Measurements from ENCODE around the gene ZNF19.

The ZNF19 gene

GRCh38 chr16:71492786-71493185 is 3.7 kb upstream of the ZNF19 start:
- no peak for DNase-seq (ENCODE audit: low read depth, low spot score)
- no peak overlapping the region for H3K27ac ChIP-seq

GRCh38 chr16:71491054-71491453 is 1.9 kb upstream of the ZNF19 start:
- no peak overlapping the region for H3K27ac ChIP-seq
- no peak for DNase-seq (ENCODE audit: low read depth, low spot score)

- DNase-seq (ENCODE audit: low read depth, low spot score): no peak
Observed at GRCh38 chr16:71490361-71490760, 1.2 kb upstream of the ZNF19 start.

GRCh38 chr16:71484006-71484893 is 4.9 kb downstream of the ZNF19 start:
- DNase-seq (ENCODE audit: low read depth, low spot score): peak; percentile 74
- peak overlapping the region; percentile 93 for H3K27ac ChIP-seq

More at GRCh38 chr16:71490361-71490760, 1.2 kb upstream of the ZNF19 start:
- H3K27ac ChIP-seq: no peak overlapping the region

- H3K27ac ChIP-seq: no peak overlapping the region
- DNase-seq (ENCODE audit: low read depth, low spot score): no peak
Observed at GRCh38 chr16:71482569-71482968, 6.6 kb downstream of the ZNF19 start.

GRCh38 chr16:71480956-71481355 is 8.2 kb downstream of the ZNF19 start:
- H3K27ac ChIP-seq: no peak overlapping the region
- DNase-seq (ENCODE audit: low read depth, low spot score): no peak

GRCh38 chr16:71479420-71479819 is 9.7 kb downstream of the ZNF19 start:
- H3K27ac ChIP-seq: no peak overlapping the region
- no peak for DNase-seq (ENCODE audit: low read depth, low spot score)

- no peak for DNase-seq (ENCODE audit: low read depth, low spot score)
- no peak overlapping the region for H3K27ac ChIP-seq
Observed at GRCh38 chr16:71476457-71477124, 12.5 kb downstream of the ZNF19 start.

- DNase-seq (ENCODE audit: low read depth, low spot score): peak; percentile 44
- peak overlapping the region; percentile 84 for H3K27ac ChIP-seq
Observed at GRCh38 chr16:71474864-71475263, 14.3 kb downstream of the ZNF19 start.

GRCh38 chr16:71473891-71474290 is 15.2 kb downstream of the ZNF19 start:
- H3K27ac ChIP-seq: peak overlapping the region; percentile 84
- peak; percentile 51 for DNase-seq (ENCODE audit: low read depth, low spot score)

- peak overlapping the region; percentile 84 for H3K27ac ChIP-seq
- DNase-seq (ENCODE audit: low read depth, low spot score): no peak
Observed at GRCh38 chr16:71472931-71473330, 16.2 kb downstream of the ZNF19 start.

- no peak overlapping the region for H3K27ac ChIP-seq
- DNase-seq (ENCODE audit: low read depth, low spot score): no peak
Observed at GRCh38 chr16:71472051-71472450, 17.1 kb downstream of the ZNF19 start.

GRCh38 chr16:71467810-71468209 is 21.3 kb downstream of the ZNF19 start:
- H3K27ac ChIP-seq: no peak overlapping the region
- DNase-seq (ENCODE audit: low read depth, low spot score): no peak

- no peak overlapping the region for H3K27ac ChIP-seq
- no peak for DNase-seq (ENCODE audit: low read depth, low spot score)
Observed at GRCh38 chr16:71464231-71464630, 24.9 kb downstream of the ZNF19 start.

GRCh38 chr16:71461686-71462648 is 27.2 kb downstream of the ZNF19 start, which contains the start of gene ZNF23:
Gene ZNF23, minus strand, starts transcription at chr16:71462247. Its CDS starts 5,451 bp downstream, at chr16:71456796.
- H3K27ac ChIP-seq: peak within 1 kb of the TSS; percentile 54
- DNase-seq (ENCODE audit: low read depth, low spot score): no peak

- H3K27ac ChIP-seq: peak overlapping the region; percentile 54
- no peak for DNase-seq (ENCODE audit: low read depth, low spot score)
Observed at GRCh38 chr16:71460941-71461340, 28.2 kb downstream of the ZNF19 start.

- peak overlapping the region; percentile 54 for H3K27ac ChIP-seq
Observed at GRCh38 chr16:71460236-71460635, 28.9 kb downstream of the ZNF19 start.

GRCh38 chr16:71459510-71459909 is 29.6 kb downstream of the ZNF19 start:
- no peak overlapping the region for H3K27ac ChIP-seq
- no peak for DNase-seq (ENCODE audit: low read depth, low spot score)

More at GRCh38 chr16:71460236-71460635, 28.9 kb downstream of the ZNF19 start:
- DNase-seq (ENCODE audit: low read depth, low spot score): no peak

GRCh38 chr16:71456801-71457200 is 32.3 kb downstream of the ZNF19 start:
- DNase-seq (ENCODE audit: low read depth, low spot score): no peak
- H3K27ac ChIP-seq: no peak overlapping the region

GRCh38 chr16:71453036-71453435 is 36.1 kb downstream of the ZNF19 start:
- H3K27ac ChIP-seq: no peak overlapping the region
- no peak for DNase-seq (ENCODE audit: low read depth, low spot score)

Measured in epithelial cell of prostate (primary cell).